ENCODE data around the gene RASSF1.
A peak's percentile ranks its signal among the peaks of the same experiment; 100 is the strongest.

RASSF1 gene

GRCh38 chr3:50341996-50342650 lies 1.5 kb upstream of the RASSF1 start:
- no peak for DNase-seq

- DNase-seq: no peak
Measured at GRCh38 chr3:50341537-50341936, 901 bp upstream of the RASSF1 start.

- DNase-seq: no peak
Measured at GRCh38 chr3:50340147-50340447, 539 bp downstream of the RASSF1 start.

GRCh38 chr3:50339485-50340146 lies 1.0 kb downstream of the RASSF1 start:
- no peak for DNase-seq

GRCh38 chr3:50338965-50339364 lies 1.7 kb downstream of the RASSF1 start:
- no peak for DNase-seq

GRCh38 chr3:50337175-50337861 lies 3.3 kb downstream of the RASSF1 start:
- peak; percentile 94 for DNase-seq

- no peak for DNase-seq
Measured at GRCh38 chr3:50336452-50337174, 4.0 kb downstream of the RASSF1 start.

- no peak for DNase-seq
Measured at GRCh38 chr3:50334339-50335075, 6.1 kb downstream of the RASSF1 start.

- DNase-seq: no peak
Measured at GRCh38 chr3:50333744-50334328, 6.8 kb downstream of the RASSF1 start.

- DNase-seq: no peak
Measured at GRCh38 chr3:50331364-50331907, 9.2 kb downstream of the RASSF1 start.

- DNase-seq: no peak
Measured at GRCh38 chr3:50330330-50330729, 10.3 kb downstream of the RASSF1 start.

GRCh38 chr3:50327943-50328691 lies 12.5 kb downstream of the RASSF1 start, which contains the start of gene TUSC2:
TUSC2 (minus strand) TSS chr3:50328223; CDS start chr3:50328099, 124 bp downstream.
- DNase-seq: peak; percentile 94

GRCh38 chr3:50327129-50327528 lies 13.5 kb downstream of the RASSF1 start:
- DNase-seq: no peak

- DNase-seq: no peak
Measured at GRCh38 chr3:50326182-50326541, 14.5 kb downstream of the RASSF1 start.

- DNase-seq: no peak
Measured at GRCh38 chr3:50325497-50326181, 15.0 kb downstream of the RASSF1 start.

- no peak for DNase-seq
Measured at GRCh38 chr3:50325113-50325480, 15.5 kb downstream of the RASSF1 start.

- peak; percentile 66 for DNase-seq
Measured at GRCh38 chr3:50324351-50325112, 16.1 kb downstream of the RASSF1 start.

- no peak for DNase-seq
Measured at GRCh38 chr3:50323614-50324199, 16.9 kb downstream of the RASSF1 start.

- DNase-seq: no peak
Measured at GRCh38 chr3:50323092-50323600, 17.5 kb downstream of the RASSF1 start.
